Right lobe of liver (tissue), 6 donors: Measurements from ENCODE around the gene C1orf198. TPM values are rescaled to one million over a fixed set of nuclear protein-coding genes. Genes with fewer than 3 reads are reported as not detected.

Experiments
- ATAC-seq, 4 donors: fragments of 200-7000 bp; cut with Tn5 transposase; one replicate each; pipeline ENCODE4 v1.9.1; 2020; ENCODE audit warnings: mild to moderate bottlenecking in 4 of 4, moderate library complexity in 4 of 4
- DNase-seq, 3 donors: peaks; one replicate each; pipeline ENCODE4 v3.0.0-alpha.2; 2020
- H3K27ac ChIP-seq, 3 donors: fragments of 200-600 bp; one replicate each; pipeline ENCODE4 v1.8.0; 2022
- H3K27me3 ChIP-seq, 2 donors: fragments of 200-600 bp; one replicate each; pipeline ENCODE4 v1.8.0; 2022
- H3K36me3 ChIP-seq, 4 donors: fragments of 200-600 bp; sonication (generic) in 1 of 4; one replicate each; pipeline versions ENCODE4 v1.5.1 to v1.8.0; 2017 to 2022; ENCODE audit warnings: control low read depth in 1 of 4
- H3K4me1 ChIP-seq, 4 donors: fragments of 200-600 bp; sonication (generic) in 1 of 4; one replicate each; pipeline versions ENCODE4 v1.5.1 to v1.8.0; 2017 to 2022; ENCODE audit warnings: control low read depth in 1 of 4
- H3K4me3 ChIP-seq, 3 donors: fragments of 200-600 bp; one replicate each; pipeline ENCODE4 v1.8.0; 2022
- H3K9me3 ChIP-seq, 4 donors: fragments of 200-600 bp; sonication (generic) in 1 of 4; one replicate each; pipeline versions ENCODE4 v1.5.1 to v1.8.0; 2017 to 2022; ENCODE audit warnings: control low read depth in 1 of 4
- POLR2A ChIP-seq: fragments of 450-650 bp; IDR thresholded peaks from one replicate; pipeline ENCODE4 v1.6.1; 2017; ENCODE audit warnings: antibody characterized with exemption, mild to moderate bottlenecking
- WGBS: methylation state at CpG from one replicate; pipeline ENCODE4 v1.1.6; 2018; ENCODE audit warnings: low coverage, low lambda C conversion rate; ENCODE audit not compliant: insufficient coverage; ENCODE audit errors: missing lambda C conversion rate; 5-methylcytosine and 5-hydroxymethylcytosine counted together
- intact Hi-C, 2 donors: fragments of 100-400 bp; cut with DNase I; formaldehyde crosslinking; loops; one replicate each; pipeline versions ENCODE4 v1.11.2 to v1.14.1; 2022
- total RNA-seq, 6 experiments: library from RNA; depleted of rRNA in 2 of 6; stranded (reverse); fragments of >200 nt in 2 of 6; fragmentation: NEBNext Ultra II Directional in 3 of 6; extraction: Animal tissue kit (Norgen Biotek cat#: 25700) in 3 of 6; gene quantifications; one replicate each; pipeline versions ENCODE4 v1.1.0 to v1.2.4, GENCODE V29; 2016 to 2023
- TF ChIP-seq, protein P1 (sequence below), 4 donors: fragments of 200-600 bp in 3 of 4; fragments of 450-650 bp in 1 of 4; IDR thresholded peaks; one replicate each; pipeline versions ENCODE4 v1.5.1 to v1.8.0; 2016 to 2022; ENCODE audit warnings: antibody characterized with exemption in 4 of 4, mild to moderate bottlenecking in 2 of 4
- donor health status: DM: no; HTN: yes; CAD: no.
- donor health status: DM: no; HTN: no; CAD: no.
- donor health status: DM: no; HTN: no; CAD: no.
- donor health status: DM: no; HTN: yes; CAD: no.
- donor health status: DM: no; HTN: yes; CAD: no.

The C1orf198 gene
- total RNA-seq, 6 experiments from 2014 or later = 4.2 to 33.7 (median 17.2) TPM

DNA sequence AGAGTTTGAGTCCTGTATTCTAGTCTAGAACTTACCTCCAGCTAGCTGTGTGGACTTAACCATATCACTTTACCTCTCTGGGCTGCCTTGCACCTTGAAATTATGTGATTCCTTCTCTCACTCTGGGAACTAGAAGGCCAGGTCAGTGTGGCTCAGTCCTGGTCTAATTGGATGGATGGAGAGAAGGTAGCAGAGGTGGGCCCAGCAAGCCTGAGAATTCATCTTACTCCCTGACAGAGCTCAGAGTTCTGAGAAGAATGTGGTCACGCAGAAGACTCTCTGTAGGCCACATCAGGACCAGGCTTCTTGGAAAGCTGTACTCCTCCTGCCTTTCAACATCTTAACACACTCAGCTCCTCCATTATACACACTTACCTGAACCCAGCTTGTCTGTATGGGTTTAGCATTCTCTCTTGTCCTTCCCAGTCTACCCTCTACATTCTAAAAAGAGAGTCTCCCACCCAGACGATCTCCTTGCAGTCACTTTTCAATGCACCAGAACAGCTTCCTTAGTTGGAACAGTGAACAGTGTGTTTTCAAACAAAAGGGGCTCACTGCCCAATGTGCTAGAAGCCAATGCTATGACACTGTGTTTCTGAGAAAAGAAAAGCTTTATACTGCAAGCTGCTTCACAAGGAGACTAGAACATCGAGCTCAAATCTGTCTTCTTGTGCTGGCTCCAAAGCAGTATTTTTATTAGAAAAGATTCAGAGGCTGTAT lies 60.6 kb downstream of the C1orf198 start:
- no peaks in the 10 kb centered on the region for H3K27me3 ChIP-seq
- H3K27ac ChIP-seq = no peak overlapping the region
- peaks cover 0 to 3% (median 0%) of the 10 kb centered on the region in 4 donors for H3K9me3 ChIP-seq
- no peaks in the 10 kb centered on the region for H3K36me3 ChIP-seq
- ATAC-seq (no peak), DNase-seq (no peak)
- no peaks in the 10 kb centered on the region for H3K4me1 ChIP-seq
- intact Hi-C loops = no loop called here
- 86% methylated on average over 3 of the region's 3 CpGs for WGBS
- no peak overlapping the region for H3K4me3 ChIP-seq
- TF ChIP-seq, protein P1, sequence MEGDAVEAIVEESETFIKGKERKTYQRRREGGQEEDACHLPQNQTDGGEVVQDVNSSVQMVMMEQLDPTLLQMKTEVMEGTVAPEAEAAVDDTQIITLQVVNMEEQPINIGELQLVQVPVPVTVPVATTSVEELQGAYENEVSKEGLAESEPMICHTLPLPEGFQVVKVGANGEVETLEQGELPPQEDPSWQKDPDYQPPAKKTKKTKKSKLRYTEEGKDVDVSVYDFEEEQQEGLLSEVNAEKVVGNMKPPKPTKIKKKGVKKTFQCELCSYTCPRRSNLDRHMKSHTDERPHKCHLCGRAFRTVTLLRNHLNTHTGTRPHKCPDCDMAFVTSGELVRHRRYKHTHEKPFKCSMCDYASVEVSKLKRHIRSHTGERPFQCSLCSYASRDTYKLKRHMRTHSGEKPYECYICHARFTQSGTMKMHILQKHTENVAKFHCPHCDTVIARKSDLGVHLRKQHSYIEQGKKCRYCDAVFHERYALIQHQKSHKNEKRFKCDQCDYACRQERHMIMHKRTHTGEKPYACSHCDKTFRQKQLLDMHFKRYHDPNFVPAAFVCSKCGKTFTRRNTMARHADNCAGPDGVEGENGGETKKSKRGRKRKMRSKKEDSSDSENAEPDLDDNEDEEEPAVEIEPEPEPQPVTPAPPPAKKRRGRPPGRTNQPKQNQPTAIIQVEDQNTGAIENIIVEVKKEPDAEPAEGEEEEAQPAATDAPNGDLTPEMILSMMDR (IDR thresholded peaks at IDR 0.05) = no peak
- TF ChIP-seq POLR2A = no peak

DNA sequence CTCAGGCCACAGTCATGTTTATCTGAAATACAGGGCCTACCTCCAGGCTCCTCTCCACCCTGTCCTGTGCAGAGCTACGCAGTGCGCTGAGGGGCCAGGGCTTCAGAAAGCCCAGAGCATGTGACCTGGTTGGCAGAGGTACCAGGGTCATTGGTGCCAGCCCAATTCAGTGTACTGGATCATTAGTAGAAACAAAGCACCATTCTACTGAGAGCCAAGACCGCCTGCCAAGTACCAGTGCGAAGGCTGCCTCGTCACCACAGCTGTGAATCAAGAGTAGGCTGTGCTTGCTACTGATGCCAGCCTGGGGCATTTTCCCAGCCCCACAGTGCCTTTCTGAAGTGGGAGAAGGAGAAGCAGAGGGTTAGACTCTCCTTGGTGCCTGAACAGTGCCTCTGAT lies 61.3 kb downstream of the C1orf198 start:
- intact Hi-C loops = no loop called here
- Histone ChIP-seq H3K27ac (no peak overlapping the region), H3K9me3 (no peaks in the 10 kb centered on the region), H3K36me3 (no peaks in the 10 kb centered on the region), H3K4me1 (no peaks in the 10 kb centered on the region), H3K27me3 (no peaks in the 10 kb centered on the region), H3K4me3 (no peak overlapping the region)
- TF ChIP-seq, protein P1 (IDR thresholded peaks at IDR 0.05) = no peak
- no peak for TF ChIP-seq POLR2A
- no peak for DNase-seq
- 82% methylated on average over 5 of the region's 5 CpGs for WGBS
- peak in 2 of 4 donors; percentile 46 to 55 for ATAC-seq

- intact Hi-C loops = no loop called here
- ATAC-seq = no peak
- H3K27me3 ChIP-seq = no peaks in the 10 kb centered on the region
- TF ChIP-seq, protein P1 (IDR thresholded peaks at IDR 0.05) = no peak
- TF ChIP-seq POLR2A = no peak
- H3K36me3 ChIP-seq = no peaks in the 10 kb centered on the region
- no peak overlapping the region for H3K27ac ChIP-seq
- no peaks in the 10 kb centered on the region for H3K4me1 ChIP-seq
- WGBS = 38% methylated on average over 1 of the region's 2 CpGs
- H3K4me3 ChIP-seq = no peak overlapping the region
- H3K9me3 ChIP-seq = no peaks in the 10 kb centered on the region
- DNase-seq = no peak
Observed at GRCh38 chr1:230806552-230806951, 61.8 kb downstream of the C1orf198 start.

DNA sequence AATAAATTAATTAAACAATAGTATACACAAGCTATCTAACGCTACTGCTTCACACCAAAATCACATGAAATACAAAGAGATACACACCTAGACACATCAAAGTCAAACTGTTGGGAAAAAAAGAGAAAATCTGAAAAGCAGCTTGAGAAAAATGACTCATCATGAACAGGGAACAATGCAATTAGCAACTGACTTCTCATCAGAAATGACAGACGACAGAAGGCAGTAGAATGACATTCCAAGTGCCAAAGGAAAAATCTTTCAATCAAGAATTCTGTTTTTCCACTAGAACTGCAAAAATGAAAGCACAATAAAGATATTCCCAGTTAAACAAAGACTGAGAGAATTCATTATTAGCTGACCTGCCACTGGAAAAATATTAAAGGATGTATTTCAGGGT lies 63.9 kb downstream of the C1orf198 start:
- H3K27me3 ChIP-seq = no peaks in the 10 kb centered on the region
- no peaks in the 10 kb centered on the region for H3K36me3 ChIP-seq
- intact Hi-C loops = no loop called here
- H3K4me1 ChIP-seq = no peaks in the 10 kb centered on the region
- DNase-seq (no peak), ATAC-seq (no peak)
- no peaks in the 10 kb centered on the region for H3K9me3 ChIP-seq
- no peak for TF ChIP-seq POLR2A
- TF ChIP-seq, protein P1 (IDR thresholded peaks at IDR 0.05) = no peak
- WGBS = 80% methylated on average over 2 of the region's 2 CpGs
- no peak overlapping the region for H3K27ac ChIP-seq
- H3K4me3 ChIP-seq = no peak overlapping the region
